ENCODE data around the gene NEFH. TPM values are rescaled to one million over a fixed set of nuclear protein-coding genes. Genes with fewer than 3 reads are reported as not detected.
"Not testable (repeated sequence)": the region's sequence is repeated elsewhere in the genome, so short reads cannot be mapped to it uniquely, and the experiment has no call there.

Gene NEFH
- total RNA-seq, 2 experiments from 2014 or later = 2.7 to 2.9 TPM

DNA sequence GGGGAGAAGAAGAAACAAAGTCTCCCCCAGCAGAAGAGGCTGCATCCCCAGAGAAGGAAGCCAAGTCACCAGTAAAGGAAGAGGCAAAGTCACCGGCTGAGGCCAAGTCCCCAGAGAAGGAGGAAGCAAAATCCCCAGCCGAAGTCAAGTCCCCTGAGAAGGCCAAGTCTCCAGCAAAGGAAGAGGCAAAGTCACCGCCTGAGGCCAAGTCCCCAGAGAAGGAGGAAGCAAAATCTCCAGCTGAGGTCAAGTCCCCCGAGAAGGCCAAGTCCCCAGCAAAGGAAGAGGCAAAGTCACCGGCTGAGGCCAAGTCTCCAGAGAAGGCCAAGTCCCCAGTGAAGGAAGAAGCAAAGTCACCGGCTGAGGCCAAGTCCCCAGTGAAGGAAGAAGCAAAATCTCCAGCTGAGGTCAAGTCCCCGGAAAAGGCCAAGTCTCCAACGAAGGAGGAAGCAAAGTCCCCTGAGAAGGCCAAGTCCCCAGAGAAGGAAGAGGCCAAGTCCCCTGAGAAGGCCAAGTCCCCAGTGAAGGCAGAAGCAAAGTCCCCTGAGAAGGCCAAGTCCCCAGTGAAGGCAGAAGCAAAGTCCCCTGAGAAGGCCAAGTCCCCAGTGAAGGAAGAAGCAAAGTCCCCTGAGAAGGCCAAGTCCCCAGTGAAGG lies 9.2 kb downstream of the NEFH start:
- H3K27me3 Mint-ChIP-seq; H3K36me3 Mint-ChIP-seq (ENCODE audit: low read depth); H3K4me1 Mint-ChIP-seq; DNase-seq; H3K9me3 Mint-ChIP-seq; CTCF ChIA-PET; H3K4me3 Mint-ChIP-seq; POLR2A ChIA-PET; H3K27ac Mint-ChIP-seq: not testable (repeated sequence)

DNA sequence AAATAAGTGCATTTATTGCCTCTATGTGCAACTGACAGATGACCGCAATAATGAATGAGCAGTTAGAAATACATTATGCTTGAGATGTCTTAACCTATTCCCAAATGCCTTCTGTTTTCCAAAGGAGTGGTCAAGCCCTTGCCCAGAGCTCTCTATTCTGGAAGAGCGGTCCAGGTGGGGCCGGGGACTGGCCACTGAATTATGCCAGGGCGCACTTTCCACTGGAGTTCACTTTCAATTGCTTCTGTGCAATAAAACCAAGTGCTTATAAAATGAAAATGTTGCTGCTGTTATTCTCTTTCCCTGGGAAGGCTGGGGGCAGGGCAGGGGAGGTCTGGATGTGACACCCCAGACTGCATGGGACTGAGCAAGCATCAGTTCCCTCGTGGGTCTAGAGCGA lies 11.0 kb downstream of the NEFH start:
- POLR2A ChIA-PET = no interaction called here
- peaks cover 5% of the 10 kb centered on the region for H3K9me3 Mint-ChIP-seq
- no peaks in the 10 kb centered on the region for H3K4me1 Mint-ChIP-seq
- peaks cover 4% of the 10 kb centered on the region for H3K36me3 Mint-ChIP-seq (ENCODE audit: low read depth)
- no peak for DNase-seq
- CTCF ChIA-PET = no interaction called here
- no peak overlapping the region for H3K27ac Mint-ChIP-seq
- H3K27me3 Mint-ChIP-seq = no peaks in the 10 kb centered on the region
- H3K4me3 Mint-ChIP-seq = no peak overlapping the region

DNA sequence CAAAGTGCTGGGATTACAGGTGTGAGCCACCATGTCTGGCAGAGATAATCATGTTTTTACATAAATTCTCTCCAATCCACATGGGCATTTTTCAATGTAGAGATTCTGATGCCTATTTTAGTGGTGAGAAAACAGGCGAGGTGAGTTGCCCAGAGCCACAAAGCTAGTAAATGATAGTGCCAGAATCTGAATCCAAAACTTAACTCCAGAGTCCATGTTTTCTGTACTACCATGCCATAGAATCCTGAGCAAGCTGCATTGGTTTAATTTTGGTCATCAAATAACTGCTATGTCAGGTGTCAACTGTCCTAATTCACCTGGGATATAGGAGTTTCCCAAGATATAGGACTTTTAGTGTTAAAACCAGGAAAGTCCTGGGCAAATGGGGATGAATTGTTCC lies 13.6 kb downstream of the NEFH start:
- no peaks in the 10 kb centered on the region for H3K4me1 Mint-ChIP-seq
- H3K36me3 Mint-ChIP-seq (ENCODE audit: low read depth) = peaks cover 4% of the 10 kb centered on the region
- ChIA-PET POLR2A (no interaction called here), CTCF (no interaction called here)
- no peak for DNase-seq
- no peaks in the 10 kb centered on the region for H3K27me3 Mint-ChIP-seq
- no peak overlapping the region for H3K4me3 Mint-ChIP-seq
- H3K9me3 Mint-ChIP-seq = peaks cover 5% of the 10 kb centered on the region
- no peak overlapping the region for H3K27ac Mint-ChIP-seq

DNA sequence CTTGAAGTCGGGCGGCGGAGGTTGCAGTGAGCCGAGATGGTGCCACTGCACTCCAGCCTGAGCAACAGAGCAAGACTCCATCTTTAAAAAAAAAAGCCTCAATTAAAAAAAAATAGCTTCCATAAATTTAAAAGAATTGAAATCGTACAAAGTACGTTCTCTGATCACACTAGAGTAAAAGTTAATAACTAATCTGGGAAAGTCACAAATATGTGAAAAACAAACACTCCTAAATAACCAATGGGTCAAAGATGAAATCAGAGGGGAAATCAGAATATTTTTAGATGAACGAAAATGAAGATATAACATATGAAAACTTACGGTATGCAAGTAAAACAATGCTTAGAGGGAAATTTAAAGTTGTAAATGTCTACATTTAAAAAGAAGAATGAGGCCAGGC lies 19.8 kb downstream of the NEFH start:
- H3K27me3 Mint-ChIP-seq = no peaks in the 10 kb centered on the region
- H3K36me3 Mint-ChIP-seq (ENCODE audit: low read depth) = peaks cover 6% of the 10 kb centered on the region
- no peak overlapping the region for H3K4me3 Mint-ChIP-seq

DNA sequence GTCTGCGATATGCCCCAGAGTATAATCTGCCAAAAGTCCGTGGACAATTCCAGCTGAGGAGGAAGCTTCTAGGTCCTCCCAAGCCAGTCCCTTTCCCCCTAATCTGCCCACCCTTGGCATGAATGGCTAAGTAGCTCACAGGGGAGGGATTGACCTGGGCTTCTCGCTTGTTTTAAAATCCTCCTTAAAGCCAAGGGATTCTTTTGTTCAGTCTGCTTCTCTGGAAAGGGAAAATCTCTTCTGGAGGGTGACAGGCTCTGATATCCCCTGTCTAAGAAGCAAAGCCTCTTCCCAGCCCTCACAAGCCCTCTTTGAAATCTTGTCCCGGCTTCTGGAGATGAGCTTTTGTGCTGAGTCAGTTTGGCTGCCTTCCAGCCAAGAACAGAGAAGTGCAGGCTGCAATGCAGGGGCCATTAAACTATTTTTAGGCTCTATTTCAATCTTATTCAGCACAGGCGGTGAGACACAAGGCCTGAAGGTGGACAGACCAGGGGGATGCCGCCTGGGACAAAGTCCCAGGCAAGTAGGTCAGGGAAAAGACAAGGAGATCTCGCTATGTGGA lies 23.9 kb downstream of the NEFH start:
- no peak overlapping the region for H3K4me3 Mint-ChIP-seq
- DNase-seq = no peak
- no peak overlapping the region for H3K27ac Mint-ChIP-seq
- H3K27me3 Mint-ChIP-seq = no peaks in the 10 kb centered on the region
- no peaks in the 10 kb centered on the region for H3K4me1 Mint-ChIP-seq
- no peaks in the 10 kb centered on the region for H3K9me3 Mint-ChIP-seq
- ChIA-PET POLR2A (no interaction called here), CTCF (no interaction called here)
- peaks cover 22% of the 10 kb centered on the region for H3K36me3 Mint-ChIP-seq (ENCODE audit: low read depth)

More for the DNA sequence above, 19.8 kb downstream of the NEFH start:
- CTCF ChIA-PET = interaction anchor here (0.5 kb wide), 1 partner anchor 75 kb away, joined by 4 read pairs; no protein-coding TSS in a partner anchor
- POLR2A ChIA-PET = no interaction called here
- Mint-ChIP-seq H3K27ac (no peak overlapping the region), H3K9me3 (no peaks in the 10 kb centered on the region), H3K4me1 (no peaks in the 10 kb centered on the region)
- no peak for DNase-seq

DNA sequence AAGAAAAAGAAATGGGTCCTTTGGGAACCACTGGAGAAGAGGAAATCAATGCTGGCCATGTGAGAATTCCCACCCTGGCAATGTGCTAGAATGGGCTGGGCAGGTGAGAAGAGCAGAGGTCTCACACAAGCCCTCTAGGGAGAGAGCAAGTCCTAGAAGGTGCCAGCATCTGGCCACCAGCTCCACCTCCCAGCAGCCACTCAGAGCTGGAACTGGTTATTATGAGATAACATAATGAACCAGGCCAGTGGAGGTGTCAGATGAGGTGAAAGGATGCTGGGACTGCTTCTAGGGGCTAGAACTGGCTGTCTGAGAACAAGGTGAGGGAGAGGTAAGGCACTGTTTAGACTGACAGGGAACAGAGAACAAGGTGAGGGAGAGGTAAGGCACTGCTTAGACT lies 29.3 kb downstream of the NEFH start:
- POLR2A ChIA-PET = no interaction called here
- no peak for DNase-seq
- Mint-ChIP-seq H3K4me3 (no peak overlapping the region), H3K36me3 (ENCODE audit: low read depth) (peaks cover 35% of the 10 kb centered on the region), H3K27ac (no peak overlapping the region), H3K27me3 (no peaks in the 10 kb centered on the region), H3K9me3 (no peaks in the 10 kb centered on the region), H3K4me1 (no peaks in the 10 kb centered on the region)
- CTCF ChIA-PET = interaction anchor here (1.5 kb wide), 1 partner anchor 113 kb away, joined by 4 read pairs; no protein-coding TSS in a partner anchor

DNA sequence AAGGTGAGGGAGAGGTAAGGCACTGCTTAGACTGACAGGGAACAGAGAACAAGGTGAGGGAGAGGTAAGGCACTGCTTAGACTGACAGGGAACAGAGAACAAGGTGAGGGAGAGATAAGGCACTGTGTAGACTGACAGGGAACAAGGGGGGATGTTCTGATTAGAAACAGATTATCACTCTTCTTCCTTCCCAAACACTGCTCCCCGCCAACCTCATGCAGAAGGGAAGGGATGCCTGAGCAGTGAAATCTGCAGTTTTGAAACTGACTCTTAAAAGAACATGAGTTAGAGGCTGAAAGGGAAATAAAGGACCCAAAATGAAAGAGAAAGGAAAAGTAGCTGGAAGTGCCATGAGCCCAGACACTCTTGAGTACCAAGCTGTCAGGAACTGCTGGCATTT lies 29.8 kb downstream of the NEFH start:
- ChIA-PET CTCF (interaction anchor here (1.5 kb wide), 1 partner anchor 114 kb away, joined by 4 read pairs; no protein-coding TSS in a partner anchor), POLR2A (no interaction called here)
- Mint-ChIP-seq H3K36me3 (ENCODE audit: low read depth) (peaks cover 35% of the 10 kb centered on the region), H3K4me1 (no peaks in the 10 kb centered on the region), H3K4me3 (no peak overlapping the region), H3K27ac (no peak overlapping the region), H3K9me3 (no peaks in the 10 kb centered on the region), H3K27me3 (no peaks in the 10 kb centered on the region)
- no peak for DNase-seq

DNA sequence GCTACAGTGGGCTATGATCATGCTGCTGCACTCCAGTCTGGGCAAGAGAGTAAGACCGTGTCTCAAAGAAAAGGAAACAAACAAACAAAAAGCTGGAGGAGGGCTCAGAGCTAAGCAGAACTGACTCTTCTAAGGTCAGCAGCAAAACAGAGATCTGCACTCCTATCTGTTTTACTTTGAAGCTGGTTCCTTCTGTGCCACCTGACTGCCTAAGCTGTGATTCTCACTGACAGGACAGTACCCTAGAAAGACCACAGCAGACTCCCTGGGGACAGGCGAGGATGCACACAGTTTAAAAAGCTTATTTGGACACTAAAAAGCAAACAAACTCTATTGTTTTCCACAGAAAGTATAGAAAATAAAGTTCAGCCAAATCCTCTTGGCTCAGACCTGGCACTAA lies 30.5 kb downstream of the NEFH start:
- H3K27ac Mint-ChIP-seq = peak overlapping the region; percentile 4
- H3K36me3 Mint-ChIP-seq (ENCODE audit: low read depth) = peaks cover 35% of the 10 kb centered on the region
- H3K27me3 Mint-ChIP-seq = no peaks in the 10 kb centered on the region
- H3K9me3 Mint-ChIP-seq = no peaks in the 10 kb centered on the region
- H3K4me1 Mint-ChIP-seq = no peaks in the 10 kb centered on the region
- CTCF ChIA-PET = interaction anchor here (1.5 kb wide), 1 partner anchor 114 kb away, joined by 4 read pairs; no protein-coding TSS in a partner anchor
- H3K4me3 Mint-ChIP-seq = no peak overlapping the region
- DNase-seq = no peak
- POLR2A ChIA-PET = no interaction called here

DNA sequence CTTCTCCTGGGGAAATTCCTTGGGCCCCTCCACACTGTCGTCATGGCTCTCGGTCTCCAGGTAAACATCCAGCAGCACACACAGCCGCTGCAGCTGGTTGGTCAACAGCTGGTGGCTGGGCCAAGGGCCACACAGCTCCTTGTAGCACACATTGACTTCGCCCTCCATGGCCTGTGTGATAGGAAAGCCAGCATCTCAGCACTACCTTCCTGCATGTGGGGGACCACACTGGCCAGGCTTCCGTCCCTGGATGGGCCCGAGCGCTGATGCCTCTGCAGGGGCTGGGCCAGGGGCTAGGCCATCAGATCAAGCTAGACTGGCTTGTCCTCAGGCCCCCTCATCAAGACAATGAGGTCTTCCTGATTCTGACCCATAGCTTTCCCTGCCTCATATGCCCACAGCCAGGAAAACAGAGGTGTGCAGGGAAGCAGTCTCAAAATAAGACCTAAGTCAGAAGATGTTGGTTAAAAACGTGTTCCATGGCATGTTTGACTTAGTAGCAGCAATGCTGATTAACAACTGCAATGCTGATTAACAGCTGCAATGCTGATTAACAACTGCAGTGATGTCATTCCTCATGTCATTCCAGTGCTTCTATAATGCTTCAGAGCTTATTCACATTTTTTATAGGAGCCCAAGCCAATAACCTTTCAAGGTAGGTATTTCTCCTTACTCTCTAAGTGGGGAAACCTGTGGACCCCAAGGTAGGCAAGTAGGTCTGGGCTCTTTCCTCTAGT lies 31.3 kb downstream of the NEFH start:
- H3K27me3 Mint-ChIP-seq = no peaks in the 10 kb centered on the region
- ChIA-PET POLR2A (no interaction called here), CTCF (interaction anchor here (1.5 kb wide), 1 partner anchor 115 kb away, joined by 4 read pairs; no protein-coding TSS in a partner anchor)
- H3K4me1 Mint-ChIP-seq = no peaks in the 10 kb centered on the region
- H3K27ac Mint-ChIP-seq = no peak overlapping the region
- no peak overlapping the region for H3K4me3 Mint-ChIP-seq
- H3K9me3 Mint-ChIP-seq = no peaks in the 10 kb centered on the region
- DNase-seq = no peak
- peaks cover 41% of the 10 kb centered on the region for H3K36me3 Mint-ChIP-seq (ENCODE audit: low read depth)

DNA sequence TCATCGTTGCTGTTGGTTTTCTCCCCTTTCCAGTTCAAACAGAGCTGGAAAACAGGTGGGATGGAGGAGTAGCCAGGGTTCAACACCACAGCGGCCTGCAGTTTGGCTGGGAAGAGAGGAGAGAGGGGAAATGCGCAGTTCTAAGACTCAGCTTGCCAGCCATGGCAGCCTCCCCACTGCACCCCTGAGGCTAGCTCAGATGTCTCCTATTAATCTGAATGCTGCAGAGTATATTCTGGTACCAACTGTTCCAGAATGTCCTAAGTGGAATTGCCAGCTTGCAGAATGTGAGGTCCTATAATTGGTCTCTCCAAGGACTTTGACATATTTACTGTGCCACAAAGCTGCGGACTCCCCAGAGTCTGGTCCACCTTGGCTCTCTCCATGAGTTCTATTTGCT lies 32.0 kb downstream of the NEFH start:
- CTCF ChIA-PET = no interaction called here
- peaks cover 39% of the 10 kb centered on the region for H3K36me3 Mint-ChIP-seq (ENCODE audit: low read depth)
- H3K9me3 Mint-ChIP-seq = no peaks in the 10 kb centered on the region
- H3K4me1 Mint-ChIP-seq = no peaks in the 10 kb centered on the region
- H3K4me3 Mint-ChIP-seq = no peak overlapping the region
- H3K27me3 Mint-ChIP-seq = no peaks in the 10 kb centered on the region
- DNase-seq = no peak
- POLR2A ChIA-PET = no interaction called here
- H3K27ac Mint-ChIP-seq = no peak overlapping the region

DNA sequence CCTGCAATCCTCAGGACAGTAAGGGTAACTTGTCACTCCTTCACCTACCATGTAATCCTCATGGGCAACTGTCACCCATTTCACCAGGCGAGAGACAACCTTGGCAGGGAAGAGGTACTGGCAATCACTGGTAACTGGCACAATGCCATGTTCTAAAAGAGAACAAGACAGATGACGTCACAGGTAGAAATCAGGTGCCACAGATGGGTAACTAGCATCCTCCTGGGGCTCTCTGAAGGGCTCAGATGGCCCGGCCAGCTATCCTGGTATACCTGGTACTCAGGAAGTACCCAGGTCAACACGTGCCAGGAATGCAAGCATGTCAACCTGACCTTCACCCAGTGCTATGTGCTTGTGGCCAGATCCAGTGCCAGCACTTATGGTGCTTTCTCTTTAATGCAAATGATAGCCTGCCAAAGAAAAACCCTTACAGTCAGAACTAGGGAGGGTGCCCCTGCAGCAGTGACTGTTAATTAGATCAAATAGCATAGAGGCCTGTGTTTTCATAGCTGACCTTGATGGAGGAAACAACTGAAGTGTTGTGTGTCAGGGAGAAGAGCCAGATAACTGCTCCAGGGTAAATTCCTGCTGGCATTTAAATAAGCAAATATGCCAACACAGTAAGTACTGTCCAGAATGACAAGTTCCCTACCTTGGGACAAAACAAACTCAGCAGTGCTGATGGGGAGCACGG lies 37.3 kb downstream of the NEFH start:
- Mint-ChIP-seq H3K9me3 (no peaks in the 10 kb centered on the region), H3K4me1 (no peaks in the 10 kb centered on the region), H3K27ac (no peak overlapping the region), H3K27me3 (no peaks in the 10 kb centered on the region), H3K4me3 (no peak overlapping the region), H3K36me3 (ENCODE audit: low read depth) (peaks cover 53% of the 10 kb centered on the region)
- no peak for DNase-seq
- CTCF ChIA-PET = no interaction called here
- POLR2A ChIA-PET = no interaction called here

DNA sequence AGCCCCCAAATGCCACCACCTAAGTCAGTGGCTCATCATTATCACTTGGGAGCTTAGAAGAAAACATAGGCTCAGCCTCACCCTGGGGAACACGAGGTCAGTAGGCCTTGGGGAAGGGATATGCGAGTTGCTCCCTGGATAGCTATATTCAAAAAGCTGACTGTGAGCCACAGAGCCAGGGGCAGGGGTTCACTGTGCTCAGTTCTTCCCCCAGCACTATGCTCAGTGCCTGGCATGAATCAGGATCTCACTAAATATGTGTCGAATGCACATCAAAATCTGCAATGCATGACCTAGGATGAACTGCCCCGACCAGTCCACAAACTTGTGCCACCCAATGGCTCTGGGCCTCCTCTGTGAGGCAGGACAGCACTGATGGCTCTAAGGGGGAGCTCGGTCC lies 38.4 kb downstream of the NEFH start:
- ChIA-PET POLR2A (interaction anchor here (1.5 kb wide), 1 partner anchor 9 kb away, joined by 4 read pairs; no protein-coding TSS in a partner anchor), CTCF (no interaction called here)
- no peak overlapping the region for H3K4me3 Mint-ChIP-seq
- H3K27me3 Mint-ChIP-seq = no peaks in the 10 kb centered on the region
- no peak for DNase-seq
- peaks cover 56% of the 10 kb centered on the region for H3K36me3 Mint-ChIP-seq (ENCODE audit: low read depth)
- no peaks in the 10 kb centered on the region for H3K4me1 Mint-ChIP-seq
- no peak overlapping the region for H3K27ac Mint-ChIP-seq
- no peaks in the 10 kb centered on the region for H3K9me3 Mint-ChIP-seq

DNA sequence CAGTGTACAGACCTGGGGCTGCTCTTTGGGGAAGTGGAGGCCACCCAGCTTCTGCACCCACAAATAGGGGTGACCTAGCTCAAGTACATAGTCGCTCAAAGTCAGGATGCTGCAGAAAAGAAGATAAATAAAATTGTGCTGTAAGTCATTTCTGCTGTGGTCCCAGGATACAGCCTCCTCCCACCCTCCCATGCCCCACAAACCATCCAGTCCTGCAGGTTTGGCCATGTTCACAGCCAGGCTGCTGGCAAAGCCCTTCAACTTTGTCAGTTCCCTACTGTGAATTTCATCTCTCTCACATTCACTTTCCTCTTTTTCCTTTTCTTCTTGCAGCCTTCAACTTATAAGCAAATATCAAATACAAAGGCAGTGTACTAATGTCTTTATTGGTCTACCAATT lies 40.0 kb downstream of the NEFH start:
- no peaks in the 10 kb centered on the region for H3K9me3 Mint-ChIP-seq
- no peaks in the 10 kb centered on the region for H3K27me3 Mint-ChIP-seq
- no peak overlapping the region for H3K4me3 Mint-ChIP-seq
- ChIA-PET POLR2A (interaction anchor here (1.5 kb wide), 1 partner anchor 7 kb away, joined by 4 read pairs; no protein-coding TSS in a partner anchor), CTCF (no interaction called here)
- no peak overlapping the region for H3K27ac Mint-ChIP-seq
- H3K36me3 Mint-ChIP-seq (ENCODE audit: low read depth) = peaks cover 71% of the 10 kb centered on the region
- no peaks in the 10 kb centered on the region for H3K4me1 Mint-ChIP-seq
- DNase-seq = no peak

All from activated CD4-positive, alpha-beta memory T cell treated with anti-CD3 and anti-CD28 coated beads, Interleukin-2, amount 10 ng/mL, durations not matched to agents 7 days and 5 days (primary cell).